Tibial nerve (tissue), 4 donors: Measurements from ENCODE around the gene RRAGB. TPM values are rescaled to one million over a fixed set of nuclear protein-coding genes. Genes with fewer than 3 reads are reported as not detected.
"Not testable (repeated sequence)": the region's sequence is repeated elsewhere in the genome, so short reads cannot be mapped to it uniquely, and the experiment has no call there.

Experiments
- DNase-seq, 2 donors: peaks; one replicate each; pipeline ENCODE4 v3.0.0-alpha.2; 2019; ENCODE audit warnings: low spot score in 2 of 2
- H3K27ac ChIP-seq, 4 donors: fragments of 200-600 bp; sonication (generic) in 3 of 4; one replicate each; pipeline ENCODE4 v1.5.1; 2017 to 2019; ENCODE audit warnings: mild to moderate bottlenecking in 1 of 4
- H3K27me3 ChIP-seq, 2 donors: fragments of 200-600 bp; sonication (generic) in 1 of 2; one replicate each; pipeline versions ENCODE4 v1.5.1 to v1.6.0; 2017 to 2019
- H3K36me3 ChIP-seq, 3 donors: fragments of 200-600 bp; sonication (generic); one replicate each; pipeline ENCODE4 v1.5.1; 2018 to 2019
- H3K4me1 ChIP-seq, 4 donors: fragments of 200-600 bp; sonication (generic) in 3 of 4; one replicate each; pipeline ENCODE4 v1.5.1; 2017 to 2019
- H3K4me3 ChIP-seq, 4 donors: fragments of 200-600 bp; sonication (generic) in 3 of 4; one replicate each; pipeline ENCODE4 v1.5.1; 2017 to 2019; ENCODE audit warnings: mild to moderate bottlenecking in 1 of 4, moderate library complexity in 1 of 4
- H3K9me3 ChIP-seq, 4 donors: fragments of 200-600 bp; sonication (generic) in 3 of 4; one replicate each; pipeline ENCODE4 v1.5.1; 2017 to 2019
- EP300 ChIP-seq, 2 donors: sonication (generic); formaldehyde crosslinking; IDR thresholded peaks; one replicate each; pipeline ENCODE4 v1.6.1; 2017; ENCODE audit warnings: antibody characterized with exemption in 2 of 2, mild to moderate bottlenecking in 1 of 2
- POLR2A ChIP-seq, 2 donors: fragments of 450-650 bp; IDR thresholded peaks; one replicate each; pipeline ENCODE4 v1.6.1; 2017; ENCODE audit warnings: antibody characterized with exemption in 2 of 2, mild to moderate bottlenecking in 2 of 2, moderate library complexity in 2 of 2
- WGBS, 2 donors: methylation state at CpG; one replicate each; pipeline ENCODE4 v1.1.5; 2018; 5-methylcytosine and 5-hydroxymethylcytosine counted together
- total RNA-seq, 4 donors: library from RNA; depleted of rRNA; stranded (reverse); fragments of >200 nt; gene quantifications; one replicate each; pipeline ENCODE4 v1.1.0, GENCODE V29; 2016
- TF ChIP-seq, protein P1 (sequence below), 5 experiments: fragments of 200-600 bp in 3 of 5; fragments of 450-650 bp in 2 of 5; sonication (generic) in 3 of 5; IDR thresholded peaks; one replicate each; pipeline ENCODE4 v1.5.1; 2016 to 2019; ENCODE audit warnings: antibody characterized with exemption in 5 of 5, mild to moderate bottlenecking in 3 of 5, moderate library complexity in 2 of 5

The RRAGB gene
- total RNA-seq, 4 donors from 2014 or later: 24.3 to 54.6 (median 37.1) TPM

DNA sequence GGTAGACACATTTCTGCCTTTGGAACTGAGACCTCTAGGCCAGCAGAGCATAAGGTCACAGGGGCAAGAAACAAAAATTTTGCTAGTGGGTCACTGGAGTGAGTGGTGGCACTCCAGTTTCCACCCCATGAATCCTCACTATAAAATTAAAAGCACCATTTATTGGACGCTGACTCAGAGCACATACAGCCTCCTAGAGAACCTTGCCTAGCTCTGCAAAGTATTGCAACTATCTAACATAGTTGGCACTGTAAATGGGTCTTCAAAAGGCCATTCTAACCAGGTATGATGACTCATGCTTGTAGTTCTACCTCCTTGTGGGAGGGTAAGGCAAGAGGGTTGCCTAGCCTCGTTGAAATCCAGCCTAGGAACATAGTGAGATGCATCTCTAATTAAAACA, 25.1 kb downstream of the RRAGB start:
- WGBS, 2 donors: 71 to 100% methylated on average over 2 of the region's 2 CpGs
- Histone ChIP-seq H3K4me1 (no peaks in the 10 kb centered on the region), H3K36me3 (peaks cover 0 to 64% (median 0%) of the 10 kb centered on the region in 3 donors)

DNA sequence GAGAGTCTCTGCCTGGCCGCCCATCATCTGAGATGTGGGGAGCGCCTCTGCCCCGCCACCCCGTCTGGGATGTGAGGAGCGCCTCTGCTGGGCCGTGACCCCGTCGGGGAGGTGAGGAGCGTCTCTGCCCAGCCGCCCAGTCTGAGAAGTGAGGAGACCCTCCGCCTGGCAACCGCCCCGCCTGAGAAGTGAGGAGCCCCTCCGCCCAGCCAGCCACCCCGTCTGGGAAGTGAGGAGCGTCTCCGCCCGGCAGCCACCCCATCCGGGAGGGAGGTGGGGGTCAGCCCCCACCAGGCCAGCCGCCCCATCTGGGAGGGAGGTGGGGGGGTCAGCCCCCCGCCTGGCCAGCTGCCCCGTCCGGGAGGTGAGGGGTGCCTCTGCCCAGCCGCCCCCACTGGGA, 30.9 kb downstream of the RRAGB start:
- H3K4me1 ChIP-seq, DNase-seq, H3K9me3 ChIP-seq, H3K27ac ChIP-seq, H3K27me3 ChIP-seq, H3K4me3 ChIP-seq: not testable (repeated sequence)
- WGBS, 2 donors: 40% methylated on average over 1 of the region's 24 CpGs; no CpG with 5 or more reads in 1 of the 2 donors
- peaks cover 0 to 43% (median 0%) of the 10 kb centered on the region in 3 donors for H3K36me3 ChIP-seq

More for the DNA sequence above, 25.1 kb downstream of the RRAGB start:
- DNase-seq: no peak
- no peak for TF ChIP-seq POLR2A (IDR thresholded peaks at IDR 0.05)
- TF ChIP-seq, protein P1, sequence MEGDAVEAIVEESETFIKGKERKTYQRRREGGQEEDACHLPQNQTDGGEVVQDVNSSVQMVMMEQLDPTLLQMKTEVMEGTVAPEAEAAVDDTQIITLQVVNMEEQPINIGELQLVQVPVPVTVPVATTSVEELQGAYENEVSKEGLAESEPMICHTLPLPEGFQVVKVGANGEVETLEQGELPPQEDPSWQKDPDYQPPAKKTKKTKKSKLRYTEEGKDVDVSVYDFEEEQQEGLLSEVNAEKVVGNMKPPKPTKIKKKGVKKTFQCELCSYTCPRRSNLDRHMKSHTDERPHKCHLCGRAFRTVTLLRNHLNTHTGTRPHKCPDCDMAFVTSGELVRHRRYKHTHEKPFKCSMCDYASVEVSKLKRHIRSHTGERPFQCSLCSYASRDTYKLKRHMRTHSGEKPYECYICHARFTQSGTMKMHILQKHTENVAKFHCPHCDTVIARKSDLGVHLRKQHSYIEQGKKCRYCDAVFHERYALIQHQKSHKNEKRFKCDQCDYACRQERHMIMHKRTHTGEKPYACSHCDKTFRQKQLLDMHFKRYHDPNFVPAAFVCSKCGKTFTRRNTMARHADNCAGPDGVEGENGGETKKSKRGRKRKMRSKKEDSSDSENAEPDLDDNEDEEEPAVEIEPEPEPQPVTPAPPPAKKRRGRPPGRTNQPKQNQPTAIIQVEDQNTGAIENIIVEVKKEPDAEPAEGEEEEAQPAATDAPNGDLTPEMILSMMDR (IDR thresholded peaks at IDR 0.05): no peak
- TF ChIP-seq EP300 (IDR thresholded peaks at IDR 0.05): no peak
- H3K27ac ChIP-seq: no peak overlapping the region
- H3K9me3 ChIP-seq: no peaks in the 10 kb centered on the region
- H3K4me3 ChIP-seq: no peak overlapping the region
- no peaks in the 10 kb centered on the region for H3K27me3 ChIP-seq

DNA sequence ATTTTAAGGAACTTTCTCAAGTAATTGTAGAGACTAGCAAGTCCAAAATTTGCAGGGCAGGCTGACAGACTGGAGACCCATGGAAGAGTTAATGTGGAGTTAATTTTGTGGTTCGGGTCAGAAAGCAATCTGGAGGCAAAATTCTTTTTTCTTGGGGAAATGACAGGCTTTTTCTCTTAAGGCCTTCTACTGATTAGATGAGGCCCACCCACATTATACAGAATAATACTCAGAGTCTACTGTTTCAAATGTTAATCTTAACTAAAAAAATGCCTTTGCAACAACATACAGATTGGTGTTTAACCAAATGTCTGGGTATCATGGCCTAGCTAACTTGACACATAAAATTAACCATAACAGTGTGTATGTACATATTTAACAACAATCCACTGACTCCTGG, 32.7 kb downstream of the RRAGB start:
- WGBS, 2 donors: 73 to 93% methylated on average over 1 of the region's 1 CpG
- Histone ChIP-seq H3K4me3 (no peak overlapping the region), H3K27me3 (no peaks in the 10 kb centered on the region), H3K27ac (no peak overlapping the region), H3K36me3 (peaks cover 0 to 40% (median 0%) of the 10 kb centered on the region in 3 donors), H3K4me1 (no peaks in the 10 kb centered on the region), H3K9me3 (no peaks in the 10 kb centered on the region)
- no peak for TF ChIP-seq POLR2A (IDR thresholded peaks at IDR 0.05)
- TF ChIP-seq, protein P1 (IDR thresholded peaks at IDR 0.05): no peak
- no peak for DNase-seq

DNA sequence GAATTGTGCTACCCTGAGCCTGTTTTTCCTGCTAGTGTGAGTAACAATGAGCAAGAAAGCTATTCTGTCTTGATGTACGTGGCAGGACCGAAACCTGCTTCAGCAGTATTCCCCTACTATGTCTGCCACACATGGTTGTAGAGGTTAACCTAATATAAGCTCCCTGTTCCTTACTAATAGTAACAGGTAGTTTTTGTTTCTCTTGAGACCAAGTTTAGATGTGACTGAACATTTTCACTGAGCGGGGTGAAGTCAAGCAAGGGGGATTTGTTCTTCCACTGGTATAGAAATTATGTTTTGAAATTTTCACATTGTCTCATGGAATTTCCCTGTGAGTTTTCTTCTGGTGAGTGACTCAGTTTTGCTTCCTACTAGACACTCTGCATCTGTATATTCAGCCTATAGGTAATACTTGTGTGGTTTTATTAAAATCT, 37.3 kb downstream of the RRAGB start:
- no peak overlapping the region for H3K4me3 ChIP-seq
- no peaks in the 10 kb centered on the region for H3K27me3 ChIP-seq
- TF ChIP-seq EP300 (IDR thresholded peaks at IDR 0.05) (no peak), POLR2A (IDR thresholded peaks at IDR 0.05) (no peak)
- TF ChIP-seq, protein P1 (IDR thresholded peaks at IDR 0.05): no peak
- DNase-seq: no peak
- no peaks in the 10 kb centered on the region for H3K9me3 ChIP-seq
- no peak overlapping the region for H3K27ac ChIP-seq
- WGBS, 2 donors: 79 to 96% methylated on average over 3 of the region's 3 CpGs
- H3K4me1 ChIP-seq: no peaks in the 10 kb centered on the region
- H3K36me3 ChIP-seq: peaks cover 0 to 21% (median 0%) of the 10 kb centered on the region in 3 donors

DNA sequence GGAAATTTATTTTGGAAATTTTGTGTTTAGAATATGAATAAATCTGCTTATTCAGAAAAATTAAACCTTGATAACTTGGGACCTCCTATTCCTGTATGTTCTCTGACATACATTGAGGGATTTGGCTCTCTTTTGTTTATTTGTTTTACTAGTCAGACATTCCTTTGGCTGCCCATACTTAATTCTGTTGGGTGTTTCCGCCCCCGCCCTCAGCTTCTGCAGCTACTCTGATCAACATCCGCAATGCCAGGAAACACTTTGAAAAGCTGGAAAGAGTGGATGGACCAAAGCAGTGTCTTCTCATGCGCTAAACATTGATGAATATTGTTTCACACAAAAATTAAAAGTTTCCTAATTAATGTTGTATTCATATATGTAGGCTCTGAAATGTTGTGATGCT, 40.5 kb downstream of the RRAGB start:
- TF ChIP-seq POLR2A (IDR thresholded peaks at IDR 0.05): no peak
- no peak for TF ChIP-seq EP300 (IDR thresholded peaks at IDR 0.05)
- TF ChIP-seq, protein P1 (IDR thresholded peaks at IDR 0.05): no peak
- Histone ChIP-seq H3K4me3 (no peak overlapping the region), H3K9me3 (no peaks in the 10 kb centered on the region), H3K27me3 (no peaks in the 10 kb centered on the region), H3K36me3 (peaks cover 0 to 32% (median 0%) of the 10 kb centered on the region in 3 donors), H3K4me1 (no peaks in the 10 kb centered on the region), H3K27ac (no peak overlapping the region)
- WGBS, 2 donors: 77 to 88% methylated on average over 4 of the region's 4 CpGs
- DNase-seq: no peak

DNA sequence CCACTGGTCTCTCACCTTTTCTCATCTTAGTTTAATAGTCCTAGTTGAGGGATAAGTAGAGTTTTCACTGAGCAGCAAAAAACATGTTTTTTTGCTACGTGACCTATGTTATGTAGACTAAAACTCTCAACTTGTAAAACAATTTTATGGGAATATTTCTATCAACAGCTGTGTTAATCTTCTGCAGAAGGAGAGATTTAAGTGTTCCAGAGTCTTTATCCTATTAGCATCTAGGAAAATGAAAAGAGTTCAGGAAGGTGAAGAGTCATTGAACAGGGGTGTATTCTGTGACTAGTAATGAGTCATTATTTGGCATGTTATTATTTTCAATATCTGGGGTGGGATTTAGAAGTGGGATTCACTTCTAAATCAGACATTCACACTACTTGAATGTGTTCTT, 41.9 kb downstream of the RRAGB start:
- no peak overlapping the region for H3K27ac ChIP-seq
- 71 to 93% methylated on average over 1 of the region's 1 CpG for WGBS, 2 donors

More for the DNA sequence above, 41.9 kb downstream of the RRAGB start:
- H3K27me3 ChIP-seq: no peaks in the 10 kb centered on the region
- no peak for TF ChIP-seq POLR2A (IDR thresholded peaks at IDR 0.05)
- no peak for TF ChIP-seq EP300 (IDR thresholded peaks at IDR 0.05)
- TF ChIP-seq, protein P1 (IDR thresholded peaks at IDR 0.05): no peak
- H3K4me3 ChIP-seq: no peak overlapping the region
- peaks cover 0 to 30% (median 0%) of the 10 kb centered on the region in 3 donors for H3K36me3 ChIP-seq
- H3K4me1 ChIP-seq: no peaks in the 10 kb centered on the region
- H3K9me3 ChIP-seq: no peaks in the 10 kb centered on the region
- DNase-seq: no peak
